HEK293 (cell line): ENCODE measurements around the gene KRTDAP.
"Not testable (repeated sequence)": the region's sequence is repeated elsewhere in the genome, so short reads cannot be mapped to it uniquely, and the experiment has no call there.

Experiments
- CTCF ChIA-PET: fragments of 350-600 bp; formaldehyde crosslinking; extraction: SDS; loops from one replicate; lab custom pipeline; 2021; ENCODE audit warnings: antibody characterized with exemption; lab: Yijun Ruan, JAX
- POLR2A ChIA-PET: fragments of 300-600 bp; formaldehyde crosslinking; extraction: SDS; loops from one replicate; lab custom pipeline; 2020; ENCODE audit warnings: antibody characterized with exemption, inconsistent platforms; lab: Yijun Ruan, JAX
- H3K27ac ChIP-seq: fragments of 200-500 bp; sonication (Bioruptor generic); 2 replicates; pipeline ENCODE4 v1.5.1; 2014; ENCODE audit warnings: low read depth, low read length, control low read depth, inconsistent platforms; ENCODE audit errors: extremely low read depth
- H3K36me3 ChIP-seq, 2 experiments: fragments of 200-500 bp in 1 of 2; sonication (Bioruptor generic) in 1 of 2; 1 replicate in 1 of 2; 2 replicates in 1 of 2; pipeline ENCODE4 v1.5.1; 2014 to 2017; ENCODE audit warnings: inconsistent platforms in 2 of 2, low read length in 2 of 2; ENCODE audit not compliant: control insufficient read depth in 2 of 2, insufficient read depth in 1 of 2
- H3K4me1 ChIP-seq: fragments of 200-500 bp; sonication (Bioruptor generic); 2 replicates; pipeline ENCODE4 v1.5.1; 2014; ENCODE audit warnings: mild to moderate bottlenecking, low read length, inconsistent platforms; ENCODE audit not compliant: control insufficient read depth, insufficient read depth
- H3K4me3 ChIP-seq: 2 replicates; pipeline ENCODE4 v1.5.1; 2011; ENCODE audit warnings: low read depth, mild to moderate bottlenecking, control low read depth, low read length, moderate library complexity
- H3K9me3 ChIP-seq: fragments of 200-500 bp; sonication (Bioruptor generic); 2 replicates; pipeline ENCODE4 v1.5.1; 2014; ENCODE audit warnings: low read depth, low read length, inconsistent platforms; ENCODE audit not compliant: control insufficient read depth, insufficient read depth
- CTCF ChIP-seq: fragments of 450-650 bp; formaldehyde crosslinking; IDR thresholded peaks from 2 replicates; pipeline ENCODE4 v1.5.1; 2016; ENCODE audit warnings: missing biosample characterization, missing genetic modification characterization
- HOXD13 ChIP-seq: sonication (generic); formaldehyde crosslinking; IDR thresholded peaks from 2 replicates; pipeline ENCODE4 v1.8.0; 2022; ENCODE audit warnings: missing genetic modification reagents, borderline replicate concordance
- INSM2 ChIP-seq: fragments of 450-650 bp; formaldehyde crosslinking; IDR thresholded peaks from 2 replicates; pipeline ENCODE4 v1.5.1; 2016; ENCODE audit warnings: missing biosample characterization, missing genetic modification characterization
- MZF1 ChIP-seq: fragments of 450-650 bp; formaldehyde crosslinking; IDR thresholded peaks from 2 replicates; pipeline ENCODE4 v1.5.1; 2017; ENCODE audit warnings: missing biosample characterization, missing genetic modification characterization, borderline replicate concordance
- PBX3 ChIP-seq: sonication (generic); formaldehyde crosslinking; IDR thresholded peaks from 2 replicates; pipeline ENCODE4 v1.8.1; 2022; ENCODE audit warnings: mild to moderate bottlenecking, moderate library complexity, missing genetic modification reagents
- REPIN1 ChIP-seq: fragments of 450-650 bp; formaldehyde crosslinking; IDR thresholded peaks from 2 replicates; pipeline ENCODE4 v1.5.1; 2017; ENCODE audit warnings: missing biosample characterization, missing genetic modification characterization, low read depth
- TRIM28 ChIP-seq: IDR thresholded peaks from 2 replicates; pipeline ENCODE4 v1.6.1; 2011; ENCODE audit warnings: low read length, control low read depth, borderline replicate concordance
- ZBTB20 ChIP-seq: fragments of 450-650 bp; formaldehyde crosslinking; IDR thresholded peaks from 2 replicates; pipeline ENCODE4 v1.5.1; 2016; ENCODE audit warnings: missing biosample characterization, missing genetic modification characterization
- ZFP3 ChIP-seq: fragments of 450-650 bp; formaldehyde crosslinking; IDR thresholded peaks from 2 replicates; pipeline ENCODE4 v1.5.1; 2016; ENCODE audit warnings: low read depth, missing biosample characterization, missing genetic modification characterization
- ZFP41 ChIP-seq: fragments of 450-650 bp; formaldehyde crosslinking; IDR thresholded peaks from 2 replicates; pipeline ENCODE4 v1.5.1; 2016; ENCODE audit warnings: missing biosample characterization, missing genetic modification characterization, borderline replicate concordance
- ZNF112 ChIP-seq: fragments of 450-650 bp; formaldehyde crosslinking; IDR thresholded peaks from 2 replicates; pipeline ENCODE4 v1.5.0; 2017; ENCODE audit warnings: missing biosample characterization, missing genetic modification characterization
- ZNF211 ChIP-seq: fragments of 450-650 bp; formaldehyde crosslinking; IDR thresholded peaks from 2 replicates; pipeline ENCODE4 v1.5.1; 2016; ENCODE audit warnings: low read depth, missing biosample characterization, missing genetic modification characterization
- ZNF341 ChIP-seq: fragments of 450-650 bp; formaldehyde crosslinking; IDR thresholded peaks from 2 replicates; pipeline ENCODE4; 2016; ENCODE audit warnings: low read depth, missing biosample characterization, missing genetic modification characterization
- ZNF510 ChIP-seq: fragments of 450-650 bp; formaldehyde crosslinking; IDR thresholded peaks from 2 replicates; pipeline ENCODE4 v1.5.1; 2018; ENCODE audit warnings: mild to moderate bottlenecking, missing genetic modification characterization, missing biosample characterization; ENCODE audit not compliant: insufficient replicate concordance
- ZNF521 ChIP-seq: fragments of 450-650 bp; formaldehyde crosslinking; IDR thresholded peaks from 2 replicates; pipeline ENCODE4 v1.5.1; 2017; ENCODE audit warnings: missing biosample characterization, mild to moderate bottlenecking, missing genetic modification characterization
- ZNF580 ChIP-seq: fragments of 450-650 bp; formaldehyde crosslinking; IDR thresholded peaks from 2 replicates; pipeline ENCODE4 v1.5.1; 2016; ENCODE audit warnings: missing biosample characterization, missing genetic modification characterization
- ZNF626 ChIP-seq: fragments of 450-650 bp; sonication (Bioruptor Pico); formaldehyde crosslinking; IDR thresholded peaks from 2 replicates; pipeline ENCODE4 v1.5.1; 2018; ENCODE audit warnings: missing biosample characterization, missing genetic modification characterization, inconsistent platforms
- ZNF654 ChIP-seq: fragments of 450-650 bp; formaldehyde crosslinking; IDR thresholded peaks from 2 replicates; pipeline ENCODE4 v1.5.1; 2016; ENCODE audit warnings: low read depth, missing biosample characterization, missing genetic modification characterization
- ZNF658 ChIP-seq: fragments of 450-650 bp; formaldehyde crosslinking; IDR thresholded peaks from 2 replicates; pipeline ENCODE4; 2016; ENCODE audit warnings: missing biosample characterization, missing genetic modification characterization
- ZNF785 ChIP-seq: fragments of 450-650 bp; formaldehyde crosslinking; IDR thresholded peaks from 2 replicates; pipeline ENCODE4 v1.5.1; 2016; ENCODE audit warnings: missing biosample characterization, missing genetic modification characterization
- ZSCAN30 ChIP-seq: fragments of 450-650 bp; IDR thresholded peaks from 2 replicates; pipeline ENCODE4 v1.5.1; 2018; ENCODE audit warnings: missing biosample characterization, mild to moderate bottlenecking, missing genetic modification characterization, moderate library complexity

Gene KRTDAP

GRCh38 chr19:35478794-35479677, 11.2 kb downstream of the KRTDAP start:
- no peak overlapping the region for H3K4me3 ChIP-seq
- peak; percentile 58 for TF ChIP-seq ZNF341
- no peak for TF ChIP-seq ZNF654 (tag by site-specific recombination)
- TF ChIP-seq, all 188 proteins: peak for 1
- Histone ChIP-seq H3K27ac (peak overlapping the region; percentile 63; the same call in 1 of the 2 replicates), H3K36me3 (no peaks in the 10 kb centered on the region; a peak in 1 of 3 replicates), H3K9me3 (peaks cover 3% of the 10 kb centered on the region; the same call in 1 of the 2 replicates), H3K4me1 (peaks cover 13% of the 10 kb centered on the region)
- POLR2A ChIA-PET = no interaction called here
- CTCF ChIA-PET = interaction anchor here (0.6 to 2.7 kb wide), 16 partner anchors 9 to 1499 kb away, joined by 3 to 17 read pairs (median 3); no protein-coding TSS in a partner anchor

- no peaks in the 10 kb centered on the region for H3K9me3 ChIP-seq
- CTCF ChIA-PET = interaction anchor here (0.6 to 1.5 kb wide), 3 partner anchors 11 to 122 kb away, joined by 4 to 12 read pairs (median 5); no protein-coding TSS in a partner anchor
- POLR2A ChIA-PET = no interaction called here
- TF ChIP-seq ZNF211 (tag by site-specific recombination) (no peak), ZBTB20 (tag by site-specific recombination) (no peak), ZNF658 (tag by site-specific recombination) (no peak), MZF1 (tag by site-specific recombination) (no peak), ZFP3 (tag by site-specific recombination) (peak; percentile 52; the same call in 1 of the 2 replicates), CTCF (tag by site-specific recombination) (peak; percentile 76), TRIM28 (no peak), ZNF580 (tag by site-specific recombination) (peak; percentile 84), ZNF521 (tag by site-specific recombination) (no peak), ZNF785 (tag by site-specific recombination) (no peak), ZNF112 (tag by site-specific recombination) (no peak)
- no peak overlapping the region for H3K27ac ChIP-seq
- H3K4me3 ChIP-seq = no peak overlapping the region
- no peaks in the 10 kb centered on the region; a peak in 1 of 3 replicates for H3K36me3 ChIP-seq
- H3K4me1 ChIP-seq = peaks cover 13% of the 10 kb centered on the region
Measured at GRCh38 chr19:35476149-35476548, 14.1 kb downstream of the KRTDAP start.

GRCh38 chr19:35474594-35474993, 15.7 kb downstream of the KRTDAP start:
- H3K36me3 ChIP-seq, H3K27ac ChIP-seq, POLR2A ChIA-PET, H3K4me3 ChIP-seq, H3K9me3 ChIP-seq: not testable (repeated sequence)
- H3K4me1 ChIP-seq = peaks cover 13% of the 10 kb centered on the region
- CTCF ChIA-PET = interaction anchor here (0.6 to 3.8 kb wide), 7 partner anchors 11 to 151 kb away, joined by 3 to 23 read pairs (median 5); no protein-coding TSS in a partner anchor

- Histone ChIP-seq H3K36me3 (no peaks in the 10 kb centered on the region; a peak in 1 of 3 replicates), H3K27ac (no peak overlapping the region), H3K4me3 (no peak overlapping the region), H3K4me1 (peaks cover 8% of the 10 kb centered on the region), H3K9me3 (no peaks in the 10 kb centered on the region)
- POLR2A ChIA-PET = no interaction called here
- CTCF ChIA-PET = interaction anchor here (0.6 to 3.8 kb wide), 9 partner anchors 11 to 203 kb away, joined by 3 to 23 read pairs (median 4); no protein-coding TSS in a partner anchor
- TF ChIP-seq ZSCAN30 (tag by site-specific recombination) (no peak), REPIN1 (tag by site-specific recombination) (no peak), ZNF626 (no peak), HOXD13 (CRISPR knock-in tag) (no peak), PBX3 (CRISPR knock-in tag) (no peak), ZFP41 (tag by site-specific recombination) (no peak), ZNF510 (no peak), INSM2 (tag by site-specific recombination) (no peak)
Measured at GRCh38 chr19:35474104-35474503, 16.2 kb downstream of the KRTDAP start.
